Vagina (tissue), 2 donors: Measurements from ENCODE around the gene ZNF318.

Experiments used
- CTCF ChIP-seq, 3 experiments: fragments of 450-650 bp in 2 of 3; fragments of 200-600 bp in 1 of 3; sonication (generic) in 1 of 3; IDR thresholded peaks; one replicate each; pipeline ENCODE4 v1.5.1; 2017 to 2019; ENCODE audit warnings: antibody characterized with exemption in 3 of 3, mild to moderate bottlenecking in 2 of 3, moderate library complexity in 2 of 3
- POLR2A ChIP-seq, 2 donors: fragments of 450-650 bp; IDR thresholded peaks; one replicate each; pipeline ENCODE4 v1.6.1; 2017; ENCODE audit warnings: antibody characterized with exemption in 2 of 2, mild to moderate bottlenecking in 2 of 2, moderate library complexity in 2 of 2
- POLR2AphosphoS5 ChIP-seq, 2 donors: sonication (generic); formaldehyde crosslinking; IDR thresholded peaks; one replicate each; pipeline ENCODE4 v1.9.0; 2017; ENCODE audit warnings: antibody characterized with exemption in 2 of 2, mild to moderate bottlenecking in 2 of 2, low read depth in 1 of 2; ENCODE audit not compliant: insufficient read depth in 1 of 2

DNA sequence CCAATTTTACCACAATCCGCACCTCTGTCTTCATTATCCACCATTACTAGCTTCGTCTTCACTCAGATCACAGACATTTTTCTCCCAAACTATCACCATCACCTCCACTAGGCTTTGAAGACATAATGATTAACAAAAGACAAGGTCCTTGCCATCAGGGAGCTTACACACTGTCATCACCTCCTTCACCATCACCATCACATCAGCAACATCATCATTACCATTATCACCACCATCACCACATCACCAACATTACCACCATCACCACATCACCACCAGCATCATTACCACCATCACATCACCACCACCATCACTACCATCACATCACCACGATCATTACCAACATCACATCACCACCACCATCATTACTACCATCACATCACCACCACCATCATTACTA is 75.7 kb downstream of the ZNF318 start:
- no peak for TF ChIP-seq CTCF (IDR thresholded peaks at IDR 0.05)
- TF ChIP-seq POLR2AphosphoS5 (IDR thresholded peaks at IDR 0.05; ENCODE audit: insufficient read depth in 1 of 2, low read depth in 1 of 2) = no peak
- TF ChIP-seq POLR2A (IDR thresholded peaks at IDR 0.05) = no peak
